Sciatic nerve (tissue), 2 donors: Measurements from ENCODE around the gene NMT2. TPM values are rescaled to one million over a fixed set of nuclear protein-coding genes. Genes with fewer than 3 reads are reported as not detected.
A peak's percentile ranks its signal among the peaks of the same experiment; 100 is the strongest.
"Not testable (repeated sequence)": the region's sequence is repeated elsewhere in the genome, so short reads cannot be mapped to it uniquely, and the experiment has no call there.

Experiments
- ATAC-seq: fragments of 200-7000 bp; cut with Tn5 transposase; one replicate; pipeline ENCODE4 v1.9.1; 2020; ENCODE audit warnings: mild to moderate bottlenecking, moderate library complexity
- DNase-seq: peaks from one replicate; pipeline ENCODE4 v3.0.0-alpha.2; 2020; ENCODE audit warnings: low spot score
- intact Hi-C: fragments of 100-400 bp; cut with DNase I; formaldehyde crosslinking; loops from one replicate; pipeline ENCODE4 v1.14.2; 2022
- total RNA-seq: library from RNA; stranded (reverse); fragmentation: NEBNext Ultra II Directional; extraction: Animal tissue kit (Norgen Biotek cat#: 25700); gene quantifications from one replicate; pipeline ENCODE4 v1.2.1, GENCODE V29; 2021
- donor health status: DM: no; HTN: no; CAD: no.
- donor health status: DM: no; HTN: no; CAD: no.

The NMT2 gene
- total RNA-seq, result 29.9 TPM

DNA sequence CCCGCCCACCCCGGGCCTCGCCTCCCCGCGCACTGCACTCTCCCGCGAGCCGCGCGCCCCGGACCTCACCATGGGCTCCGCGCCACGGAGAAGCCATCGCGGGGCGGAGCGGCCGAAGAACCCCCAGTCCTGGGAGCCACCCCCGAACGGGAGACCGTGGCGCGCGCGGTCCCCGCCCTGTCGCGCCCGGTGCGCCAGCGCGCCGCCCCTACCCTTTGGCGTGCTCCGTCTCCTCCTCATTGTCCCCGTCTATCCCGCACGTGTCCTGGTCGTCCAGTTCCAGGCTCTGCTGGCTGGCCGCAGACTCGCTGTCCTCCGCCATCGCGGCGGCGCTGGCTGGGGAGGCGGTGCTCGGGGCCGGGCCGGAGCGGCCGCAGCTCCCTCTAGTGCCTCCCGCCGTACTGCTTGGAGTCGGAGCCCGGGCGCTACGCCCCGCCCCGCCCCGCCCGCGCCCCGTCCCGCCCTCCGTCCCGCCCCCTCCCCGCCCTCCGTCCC lies at the start of gene NMT2:
Gene NMT2 (minus strand): TSS at position 403 of the 495 bp plus-strand sequence. CDS start 81 bp downstream, at position 322.
- intact Hi-C loops, result no loop called here
- DNase-seq (peak; percentile 93), ATAC-seq (peak; percentile 84)

DNA sequence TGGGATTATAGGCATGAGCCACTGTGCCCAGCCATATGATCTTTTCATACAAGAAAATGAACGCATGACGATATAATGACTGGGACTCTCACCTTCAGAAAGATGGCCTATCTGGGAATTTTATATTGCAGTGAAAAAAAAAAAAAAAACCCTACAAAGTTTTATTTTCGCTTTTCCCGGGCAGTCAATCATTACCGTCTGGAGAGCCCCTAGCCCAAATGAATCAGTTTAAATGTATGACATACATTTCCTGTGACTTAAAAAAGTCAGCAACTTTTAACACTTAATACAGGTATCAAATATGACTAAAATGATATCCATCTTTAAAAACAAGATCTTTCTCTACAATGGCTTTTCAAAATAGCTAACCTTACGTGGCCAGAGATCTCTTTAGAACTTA lies 48.2 kb upstream of the NMT2 start:
- ATAC-seq (no peak), DNase-seq (no peak)
- intact Hi-C loops, result loop anchor here (10.0 kb wide), 1 partner anchor 158 kb away; the partner anchor contains the start of gene FAM171A1

DNA sequence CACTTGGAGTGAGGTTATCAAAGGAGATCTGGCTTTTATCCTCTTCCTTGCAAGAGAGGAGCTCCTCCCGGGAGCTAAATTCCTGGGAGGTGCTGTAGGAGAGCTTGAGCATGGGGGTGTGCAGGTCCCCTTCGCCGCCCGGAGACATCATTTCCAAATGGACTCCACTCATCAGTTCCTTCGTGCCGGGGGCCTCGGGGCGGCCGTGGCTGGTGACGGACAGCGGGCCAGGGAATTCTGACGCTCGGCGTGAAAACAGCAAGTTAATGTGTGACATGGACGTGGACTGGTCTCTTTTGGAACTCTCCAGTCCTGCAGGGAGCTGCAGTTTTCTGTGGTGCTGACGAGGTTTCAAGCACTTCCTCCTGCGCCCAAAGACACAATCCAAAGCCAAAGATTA lies 45.7 kb upstream of the NMT2 start:
- intact Hi-C loops, result loop anchor here (10.0 kb wide), 1 partner anchor 161 kb away; the partner anchor contains the start of gene FAM171A1
- no peak for ATAC-seq
- DNase-seq, result no peak

DNA sequence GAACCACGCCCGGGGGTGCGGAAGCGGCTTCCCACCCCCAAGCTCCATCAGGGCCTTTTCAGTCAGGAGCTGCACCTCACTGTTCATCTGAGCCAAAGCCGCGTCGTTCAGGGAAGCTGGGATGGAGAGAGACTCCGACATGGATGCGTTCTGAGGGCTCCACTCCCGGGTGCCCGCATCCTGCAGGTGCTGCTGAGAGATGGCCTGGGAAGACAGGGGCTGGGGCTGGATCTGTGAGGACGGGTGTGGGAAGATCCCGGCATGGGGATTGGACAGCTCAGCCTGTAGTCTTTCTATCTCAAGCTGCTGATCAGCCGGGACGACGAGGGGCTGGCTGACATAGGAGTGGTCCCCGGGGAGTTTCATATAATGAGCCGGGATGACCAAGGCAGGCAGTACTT lies 45.0 kb upstream of the NMT2 start:
- intact Hi-C loops, result loop anchor here (10.0 kb wide), 1 partner anchor 161 kb away; the partner anchor contains the start of gene FAM171A1
- ATAC-seq (no peak), DNase-seq (no peak)

DNA sequence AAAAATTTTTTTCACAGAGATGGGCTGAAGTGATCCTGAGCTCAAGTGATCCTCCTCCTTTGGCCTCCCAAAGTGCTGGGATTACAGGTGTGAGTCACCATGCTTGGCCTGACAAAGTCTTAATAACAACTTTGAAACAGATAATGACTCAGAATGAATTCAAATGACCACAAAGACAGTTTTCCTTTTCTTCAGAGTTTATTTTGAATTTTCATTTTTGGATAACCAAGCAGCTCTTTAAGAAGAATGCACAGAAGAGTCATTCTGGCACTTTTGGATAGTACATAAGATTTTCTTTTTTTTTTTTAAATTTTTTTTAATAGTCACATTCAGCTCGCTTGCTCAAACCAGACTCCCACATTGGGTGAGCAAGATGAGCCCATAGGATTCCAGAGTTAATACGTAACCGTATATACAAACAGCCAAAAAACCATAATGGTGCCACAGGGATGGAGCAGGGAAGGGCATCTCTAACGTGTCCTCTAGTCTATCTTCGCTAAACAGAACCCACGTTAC lies 43.0 kb upstream of the NMT2 start:
- ATAC-seq (no peak), DNase-seq (no peak)
- intact Hi-C loops, result loop anchor here (10.0 kb wide), 1 partner anchor 163 kb away; the partner anchor contains the start of gene FAM171A1

DNA sequence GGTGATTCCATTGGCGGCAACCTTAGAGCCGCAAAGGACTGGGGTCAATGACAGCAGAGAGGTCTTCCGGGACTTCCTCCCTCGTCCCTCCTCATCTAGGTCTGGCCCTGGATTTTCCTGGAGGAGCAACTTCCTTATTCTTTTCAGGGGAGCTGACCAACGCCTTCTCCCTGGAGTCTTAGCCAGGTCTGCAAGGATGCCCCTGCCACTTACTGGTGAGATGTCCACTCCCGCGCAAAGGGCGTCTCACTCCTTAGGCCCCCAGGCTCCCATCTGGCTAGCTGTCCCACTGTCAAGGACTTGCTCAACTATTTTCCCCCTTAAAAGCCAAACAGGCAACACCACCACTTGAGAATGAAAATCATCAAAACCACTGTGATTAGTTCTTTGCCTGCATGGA lies 42.0 kb upstream of the NMT2 start:
- ATAC-seq (peak; percentile 30), DNase-seq (no peak)
- intact Hi-C loops, result loop anchor here (10.0 kb wide), 1 partner anchor 164 kb away; the partner anchor contains the start of gene FAM171A1

GRCh38 chr10:15209827-15210509 lies 41.5 kb upstream of the NMT2 start:
- intact Hi-C loops, result loop anchor here (10.0 kb wide), 1 partner anchor 165 kb away; the partner anchor contains the start of gene FAM171A1
- peak; percentile 92 for DNase-seq
- ATAC-seq, result peak; percentile 91

DNA sequence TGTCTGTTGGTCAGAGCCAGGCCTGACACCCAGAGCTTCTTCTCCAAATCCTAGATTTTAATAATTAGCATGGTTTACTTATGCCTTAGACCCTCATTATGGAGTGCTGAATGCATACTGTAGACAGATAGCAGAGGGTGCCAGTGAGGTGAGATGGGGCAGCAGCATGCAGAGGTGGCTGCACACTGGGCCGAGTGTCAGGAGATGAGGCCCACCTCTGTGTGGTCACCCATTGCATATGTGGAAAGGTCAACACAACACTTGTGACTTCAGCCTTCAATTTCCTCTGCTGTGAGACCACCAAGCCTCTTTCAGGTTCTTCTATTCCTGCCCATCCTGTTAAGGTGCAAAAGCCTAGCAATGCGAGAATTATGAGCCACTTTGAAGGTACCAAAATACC lies 39.7 kb upstream of the NMT2 start:
- ATAC-seq (no peak), DNase-seq (no peak)
- intact Hi-C loops, result no loop called here

GRCh38 chr10:15207410-15207809 lies 38.9 kb upstream of the NMT2 start:
- DNase-seq, ATAC-seq, intact Hi-C loops: not testable (repeated sequence)

- no peak for ATAC-seq
- intact Hi-C loops, result no loop called here
- DNase-seq, result no peak
These were observed 34.1 kb upstream of the NMT2 start for GRCh38 chr10:15202639-15203038.

GRCh38 chr10:15202301-15202621 lies 33.8 kb upstream of the NMT2 start:
- ATAC-seq, DNase-seq, intact Hi-C loops: not testable (repeated sequence)

DNA sequence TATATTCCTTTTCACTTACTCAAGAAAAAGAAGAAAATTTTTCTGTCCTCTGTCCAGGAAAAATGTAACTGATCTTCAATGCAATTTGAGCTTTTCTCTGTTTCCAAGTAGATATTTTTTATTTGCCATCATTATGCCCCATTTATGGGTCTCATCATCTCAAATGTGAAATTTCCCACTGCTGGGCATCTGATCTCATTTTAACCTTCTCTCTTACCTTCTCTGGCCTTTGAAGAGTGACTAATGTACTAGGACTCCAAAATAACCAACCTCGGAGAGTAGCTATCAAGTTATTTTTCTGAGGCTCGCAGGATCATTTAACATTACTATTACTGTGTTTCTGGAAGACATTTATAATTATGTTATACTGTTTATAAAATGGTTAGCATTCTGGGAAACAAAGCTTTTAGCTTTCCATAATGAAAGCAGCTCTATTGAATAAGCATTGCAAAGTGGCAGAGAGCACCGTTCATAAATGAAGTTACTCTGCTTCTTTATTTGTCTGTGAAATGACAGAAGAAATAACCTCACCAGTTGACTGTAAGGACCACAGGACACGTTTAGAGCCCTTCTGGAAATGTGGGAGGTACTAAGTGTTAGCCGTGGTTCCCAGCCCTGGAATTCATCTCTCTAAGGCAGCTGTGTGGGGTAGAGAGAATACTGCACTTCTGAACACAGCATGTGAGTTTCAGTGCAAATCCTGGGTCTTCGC lies 33.3 kb upstream of the NMT2 start:
- intact Hi-C loops, result no loop called here
- ATAC-seq (no peak), DNase-seq (no peak)

DNA sequence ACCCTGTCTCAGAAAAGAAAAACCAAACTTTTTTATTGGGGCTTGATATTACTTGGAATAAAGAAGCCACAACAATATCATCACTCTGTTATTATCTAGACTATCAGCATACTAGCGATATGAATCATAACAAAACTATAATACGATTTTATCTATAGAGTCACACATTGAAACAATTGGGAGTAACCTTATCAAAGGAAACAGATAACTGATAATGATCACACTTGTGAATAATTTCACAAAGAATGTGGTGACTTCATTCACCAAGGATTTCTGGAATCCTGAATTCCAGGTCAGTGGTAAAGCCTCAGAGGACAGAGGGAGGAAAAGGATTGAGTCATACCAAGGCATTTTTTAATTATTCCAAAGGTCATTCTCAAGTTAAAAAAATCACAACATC lies 32.1 kb upstream of the NMT2 start:
- intact Hi-C loops, result no loop called here
- DNase-seq (no peak), ATAC-seq (peak; percentile 38)

- intact Hi-C loops, result no loop called here
- no peak for DNase-seq
- no peak for ATAC-seq
These were observed 29.4 kb upstream of the NMT2 start for GRCh38 chr10:15197911-15198310.

DNA sequence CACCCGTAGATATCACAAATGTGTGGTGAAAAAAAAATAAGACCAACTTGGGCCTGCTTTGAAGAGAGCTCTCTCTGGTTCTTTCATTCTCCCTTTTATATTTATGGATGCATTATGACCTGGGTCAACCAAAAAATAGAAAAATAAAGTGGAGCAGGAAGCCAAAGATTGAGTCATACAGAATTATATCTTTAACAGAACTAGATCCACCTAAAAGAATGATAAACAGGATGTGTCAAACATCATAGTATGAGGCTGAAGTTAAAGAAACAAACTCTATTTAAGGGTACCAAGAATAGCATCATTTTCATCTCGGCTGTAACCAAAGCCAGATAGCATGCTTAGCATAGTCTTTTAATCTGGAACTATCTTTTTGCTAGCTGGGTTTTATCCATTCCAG lies 28.8 kb upstream of the NMT2 start:
- no peak for ATAC-seq
- DNase-seq, result no peak
- intact Hi-C loops, result no loop called here

- ATAC-seq, result no peak
- intact Hi-C loops, result no loop called here
These were observed 27.7 kb upstream of the NMT2 start for GRCh38 chr10:15196021-15196834.

DNA sequence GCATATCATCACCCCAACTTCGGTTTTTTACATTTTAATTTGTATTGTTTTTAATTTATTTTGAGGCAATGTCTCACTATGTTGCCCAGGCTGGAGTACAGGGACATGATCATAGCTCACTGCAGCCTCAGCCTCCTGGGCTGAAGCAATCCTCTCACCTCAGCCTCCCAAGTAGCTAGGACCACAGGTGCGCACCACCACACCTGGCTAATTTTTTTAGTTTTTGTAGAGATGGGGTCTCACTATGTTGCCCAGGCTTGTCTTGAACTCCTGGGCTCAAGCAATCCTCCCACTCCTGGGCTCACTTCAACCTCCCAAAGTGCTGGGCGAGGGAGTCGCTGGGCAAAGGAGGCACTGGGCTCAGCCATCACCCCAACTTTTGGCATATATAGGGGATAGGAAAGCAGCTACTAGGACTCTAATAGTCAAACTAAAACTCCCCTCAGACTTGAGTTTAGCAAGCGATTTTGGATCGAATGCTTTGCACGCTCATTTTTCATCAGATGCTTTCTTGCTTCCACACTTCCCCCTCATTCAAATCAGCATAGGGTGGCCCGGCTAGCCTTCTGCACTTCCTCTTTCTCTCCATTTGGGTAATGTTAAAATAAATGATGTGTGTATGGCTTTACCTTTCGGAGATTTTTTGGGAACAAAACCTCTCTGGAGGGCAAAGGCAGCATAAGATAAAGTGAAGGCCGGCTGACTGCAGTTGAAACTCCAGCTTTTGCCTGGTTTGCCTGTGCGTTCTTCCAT lies 20.8 kb upstream of the NMT2 start:
- intact Hi-C loops, result no loop called here
- no peak for ATAC-seq
- no peak for DNase-seq

More at GRCh38 chr10:15196021-15196834, 27.7 kb upstream of the NMT2 start:
- no peak for DNase-seq

- no peak for ATAC-seq
- DNase-seq, result no peak
- intact Hi-C loops, result no loop called here
These were observed 20.1 kb upstream of the NMT2 start for GRCh38 chr10:15188603-15189002.
